T-cell (primary cell): ENCODE measurements around the gene SLK. TPM values are rescaled to one million over a fixed set of nuclear protein-coding genes. Genes with fewer than 3 reads are reported as not detected.

Experiments
- ATAC-seq, 4 experiments: fragments of 200-7000 bp in 3 of 4; fragments of 150-1000 bp in 1 of 4; cut with Tn5 transposase; replicated peaks in 1 of 4; 1 replicate in 3 of 4; 2 replicates in 1 of 4; pipeline ENCODE4 v1.10.0; 2021; ENCODE audit warnings: moderate library complexity in 3 of 4, mild to moderate bottlenecking in 2 of 4, moderate number of reproducible peaks in 1 of 4
- CTCF ChIA-PET, 2 donors: fragments of 300-600 bp; sonication (Branson Sonifier 250); formaldehyde crosslinking; loops; one replicate each; lab custom pipeline; 2022; ENCODE audit warnings: antibody characterized with exemption in 2 of 2; lab: Charles Lee
- POLR2A ChIA-PET, 2 donors: fragments of 300-600 bp; sonication (Branson Sonifier 250); formaldehyde crosslinking; loops; one replicate each; lab custom pipeline; 2022; ENCODE audit warnings: antibody characterized with exemption in 2 of 2; lab: Charles Lee
- DNase-seq, 35 experiments: peaks; one replicate each; pipeline versions ENCODE4 v3.0.0 to v3.0.0-alpha.2; 2013 to 2023
- H3K27ac ChIP-seq: one replicate; pipeline ENCODE4 v1.5.1; 2013; ENCODE audit warnings: low read length
- H3K27me3 ChIP-seq, 2 experiments: replicated peaks in 1 of 2; 1 replicate in 1 of 2; 2 replicates in 1 of 2; pipeline versions ENCODE4 v1.6.1 to v1.7.0; 2013; ENCODE audit warnings: low read length in 1 of 2, mixed read lengths in 1 of 2; ENCODE audit not compliant: control insufficient read depth in 2 of 2, insufficient read depth in 2 of 2; ENCODE audit errors: extremely low read depth in 1 of 2
- H3K36me3 ChIP-seq, 2 donors: 1 replicate in 1 of 2; 2 replicates in 1 of 2; pipeline versions ENCODE4 v1.6.1 to v1.7.0; 2013; ENCODE audit warnings: low read length in 1 of 2; ENCODE audit not compliant: control insufficient read depth in 2 of 2, insufficient read depth in 1 of 2; ENCODE audit errors: extremely low read depth in 1 of 2
- H3K4me1 ChIP-seq, 2 experiments: 1 replicate in 1 of 2; 2 replicates in 1 of 2; pipeline versions ENCODE4 v1.6.1 to v1.7.0; 2013; ENCODE audit warnings: low read length in 2 of 2, mixed read lengths in 1 of 2; ENCODE audit not compliant: insufficient read depth in 2 of 2, control insufficient read depth in 1 of 2; ENCODE audit errors: extremely low read depth in 1 of 2
- H3K4me3 ChIP-seq, 2 donors: 1 replicate in 1 of 2; 2 replicates in 1 of 2; pipeline versions ENCODE4 v1.5.1 to v1.7.0; 2013; ENCODE audit warnings: mild to moderate bottlenecking in 2 of 2, low read length in 1 of 2, moderate library complexity in 1 of 2; ENCODE audit not compliant: control insufficient read depth in 1 of 2; ENCODE audit errors: extremely low read depth in 1 of 2
- H3K9me3 ChIP-seq: 2 replicates; pipeline ENCODE4 v1.7.0; 2013
- H3K27ac Mint-ChIP-seq, 2 donors: one replicate each; pipeline ENCODE4 v1.8.0; 2020 to 2021; ENCODE audit warnings: mild to moderate bottlenecking in 2 of 2, mixed read lengths in 2 of 2
- H3K27me3 Mint-ChIP-seq, 2 donors: one replicate each; pipeline ENCODE4 v1.8.0; 2021 to 2022; ENCODE audit warnings: mixed read lengths in 2 of 2
- H3K36me3 Mint-ChIP-seq: one replicate; pipeline ENCODE4 v1.8.0; 2021; ENCODE audit warnings: mixed read lengths
- H3K4me1 Mint-ChIP-seq, 3 donors: one replicate each; pipeline ENCODE4 v1.8.0; 2020 to 2022; ENCODE audit warnings: mixed read lengths in 3 of 3, mild to moderate bottlenecking in 1 of 3
- H3K4me3 Mint-ChIP-seq, 3 donors: one replicate each; pipeline ENCODE4 v1.8.0; 2020 to 2022; ENCODE audit warnings: mild to moderate bottlenecking in 3 of 3, mixed read lengths in 3 of 3, moderate library complexity in 3 of 3
- H3K9me3 Mint-ChIP-seq, 3 donors: one replicate each; pipeline ENCODE4 v1.8.0; 2020 to 2022; ENCODE audit warnings: mixed read lengths in 3 of 3
- WGBS: methylation state at CpG from one replicate; pipeline ENCODE4 v1.1.5; 2013; ENCODE audit warnings: missing lambda C conversion rate; ENCODE audit not compliant: insufficient coverage; 5-methylcytosine and 5-hydroxymethylcytosine counted together
- total RNA-seq, 35 experiments: library from RNA in 6 of 35; stranded (reverse) in 6 of 35; fragments of 120-200 nt in 1 of 35; gene quantifications; one replicate each; pipeline versions ENCODE4 v1.2.1 to v1.2.4 and lab custom pipeline; 2013 to 2026

SLK gene
- total RNA-seq, 5 donors from 2014 or later (not counting 1 experiment from before 2014, with no cell fraction given), result 20.9 to 30.4 (median 27.3) TPM

DNA sequence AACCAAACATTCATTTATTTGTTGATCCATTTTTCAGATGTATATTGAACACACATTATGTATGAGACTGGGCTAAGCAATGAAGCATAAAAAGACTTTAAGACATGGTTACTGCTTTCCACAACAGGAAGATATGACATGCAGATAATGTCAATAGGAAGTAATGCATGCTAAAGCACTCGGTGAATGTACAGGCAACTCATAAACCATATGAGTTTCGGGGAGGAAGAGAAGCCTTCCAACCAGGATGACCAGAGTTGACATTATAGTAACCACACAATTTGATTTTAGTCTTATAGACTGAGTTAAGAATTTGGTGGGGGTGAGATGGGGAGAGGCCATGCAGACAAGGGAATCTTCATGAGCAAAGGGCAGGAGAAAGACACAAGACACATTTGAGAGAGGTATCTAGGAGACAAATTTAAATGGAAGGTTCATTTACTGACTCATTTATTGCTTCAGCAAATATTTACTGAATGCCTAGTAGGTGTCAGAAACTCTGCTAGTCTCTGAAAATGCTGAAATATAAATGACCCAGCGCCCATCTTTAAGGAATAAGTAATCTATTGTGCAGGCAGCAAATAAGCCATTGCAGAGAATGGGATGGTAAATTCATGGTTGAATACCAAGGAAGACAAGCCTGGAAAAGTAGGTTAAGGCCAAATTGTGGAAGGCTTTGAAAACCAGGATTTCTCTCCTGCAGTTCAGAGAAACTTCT, 19.0 kb upstream of the SLK start:
- ATAC-seq (peak in 1 of 4 experiments; percentile 19), DNase-seq (no peak)
- Histone ChIP-seq H3K9me3 (no peaks in the 10 kb centered on the region), H3K36me3 (no peaks in the 10 kb centered on the region), H3K4me3 (no peak overlapping the region), H3K4me1 (no peaks in the 10 kb centered on the region), H3K27ac (no peak overlapping the region), H3K27me3 (no peaks in the 10 kb centered on the region)
- Mint-ChIP-seq H3K27ac (peak overlapping the region; percentile 13 to 19), H3K27me3 (peaks cover 0 to 3% of the 10 kb centered on the region in 2 donors), H3K4me1 (peaks cover 7 to 9% (median 7%) of the 10 kb centered on the region in 3 donors), H3K36me3 (no peaks in the 10 kb centered on the region), H3K9me3 (no peaks in the 10 kb centered on the region), H3K4me3 (no peak overlapping the region)
- CTCF ChIA-PET, result no interaction called here
- 100% methylated on average over 1 of the region's 3 CpGs for WGBS
- POLR2A ChIA-PET, result no interaction called here

DNA sequence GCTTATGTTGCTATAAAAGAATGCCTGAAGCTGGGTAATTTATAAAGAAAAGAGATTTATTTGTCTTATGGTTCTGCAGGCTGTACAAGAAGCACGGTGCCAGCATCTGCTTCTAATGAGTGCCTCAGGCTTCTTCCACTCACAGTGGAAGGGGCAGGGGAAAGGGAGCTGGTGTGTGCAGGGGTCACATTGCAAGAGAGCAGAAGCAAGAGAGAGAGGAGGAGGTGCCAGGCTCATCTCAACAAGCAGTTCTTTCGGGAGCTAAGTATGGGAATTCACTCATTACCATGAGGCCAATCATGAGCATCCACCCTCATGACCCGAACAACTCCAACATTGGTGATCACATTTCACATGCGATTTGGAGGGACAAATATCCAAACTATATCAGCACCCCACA, 17.2 kb upstream of the SLK start:
- ChIA-PET POLR2A (no interaction called here), CTCF (no interaction called here)
- no CpG with 5 or more reads among the region's 4 CpGs for WGBS
- no peaks in the 10 kb centered on the region for H3K9me3 Mint-ChIP-seq
- no peaks in the 10 kb centered on the region for H3K27me3 ChIP-seq
- ATAC-seq, result no peak
- H3K4me3 ChIP-seq, result no peak overlapping the region
- H3K36me3 Mint-ChIP-seq, result no peaks in the 10 kb centered on the region
- no peak for DNase-seq
- H3K4me1 ChIP-seq, result no peaks in the 10 kb centered on the region
- no peak overlapping the region for H3K4me3 Mint-ChIP-seq
- no peak overlapping the region for H3K27ac Mint-ChIP-seq
- no peaks in the 10 kb centered on the region for H3K27me3 Mint-ChIP-seq
- H3K27ac ChIP-seq, result no peak overlapping the region
- no peaks in the 10 kb centered on the region for H3K9me3 ChIP-seq
- H3K36me3 ChIP-seq, result no peaks in the 10 kb centered on the region
- H3K4me1 Mint-ChIP-seq, result peaks cover 7 to 9% (median 7%) of the 10 kb centered on the region in 3 donors

DNA sequence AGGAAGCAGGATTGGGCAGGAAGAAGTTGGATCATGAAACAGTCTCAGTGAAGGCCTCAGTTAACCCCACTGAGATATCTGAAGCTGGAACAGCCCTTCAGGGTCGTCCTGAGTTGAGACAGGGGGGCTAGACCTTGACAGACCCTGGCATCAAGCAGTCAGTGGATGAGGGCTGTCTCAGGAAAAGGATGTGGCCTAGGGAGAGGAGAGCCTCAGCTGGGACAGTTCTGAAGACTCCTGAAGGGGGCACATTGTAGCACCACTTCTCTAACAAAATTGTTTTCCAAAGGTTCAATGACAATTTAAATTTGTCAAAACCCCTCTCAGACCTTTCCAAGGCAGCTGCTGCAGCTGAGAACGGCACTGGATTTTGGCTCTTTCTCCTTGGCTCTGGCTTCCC, 15.8 kb upstream of the SLK start:
- H3K27ac Mint-ChIP-seq, result no peak overlapping the region
- H3K27me3 Mint-ChIP-seq, result peaks cover 0 to 2% of the 10 kb centered on the region in 2 donors
- Histone ChIP-seq H3K27me3 (no peaks in the 10 kb centered on the region), H3K4me3 (no peak overlapping the region), H3K27ac (no peak overlapping the region), H3K9me3 (no peaks in the 10 kb centered on the region), H3K36me3 (no peaks in the 10 kb centered on the region), H3K4me1 (no peaks in the 10 kb centered on the region)
- ATAC-seq (no peak), DNase-seq (no peak)
- H3K36me3 Mint-ChIP-seq, result no peaks in the 10 kb centered on the region
- H3K9me3 Mint-ChIP-seq, result no peaks in the 10 kb centered on the region
- ChIA-PET CTCF (no interaction called here), POLR2A (no interaction called here)
- H3K4me3 Mint-ChIP-seq, result no peak overlapping the region
- 62% methylated on average over 2 of the region's 2 CpGs for WGBS
- peaks cover 7 to 9% (median 7%) of the 10 kb centered on the region in 3 donors for H3K4me1 Mint-ChIP-seq

DNA sequence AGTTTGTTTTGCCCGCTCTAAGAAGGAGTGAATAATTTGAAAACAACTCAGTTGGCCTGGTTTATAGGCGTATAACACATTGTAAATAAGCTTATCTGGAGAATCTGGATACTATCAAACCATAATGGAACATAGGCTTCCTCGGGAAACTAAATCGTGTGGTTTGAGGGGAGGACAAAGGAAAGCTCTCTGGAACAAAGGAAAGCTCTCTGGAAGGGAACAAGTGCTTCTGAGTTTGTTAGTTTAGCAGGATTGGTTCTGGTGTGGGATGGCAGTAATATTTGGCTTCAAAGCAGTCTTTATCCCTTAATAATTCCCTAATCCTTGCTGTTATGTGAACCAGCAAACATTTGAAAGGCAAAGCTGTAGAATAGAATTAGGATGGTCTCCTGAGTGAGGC, 15.0 kb upstream of the SLK start:
- ChIA-PET CTCF (no interaction called here), POLR2A (no interaction called here)
- peaks cover 0 to 3% of the 10 kb centered on the region in 2 donors for H3K27me3 Mint-ChIP-seq
- no CpG with 5 or more reads among the region's 4 CpGs for WGBS
- Histone ChIP-seq H3K36me3 (no peaks in the 10 kb centered on the region), H3K9me3 (no peaks in the 10 kb centered on the region), H3K27me3 (no peaks in the 10 kb centered on the region), H3K4me3 (no peak overlapping the region), H3K27ac (no peak overlapping the region), H3K4me1 (no peaks in the 10 kb centered on the region)
- no peak for DNase-seq
- peaks cover 6 to 9% (median 7%) of the 10 kb centered on the region in 3 donors for H3K4me1 Mint-ChIP-seq
- no peak overlapping the region for H3K4me3 Mint-ChIP-seq
- H3K36me3 Mint-ChIP-seq, result no peaks in the 10 kb centered on the region
- H3K27ac Mint-ChIP-seq, result no peak overlapping the region
- ATAC-seq, result no peak
- H3K9me3 Mint-ChIP-seq, result no peaks in the 10 kb centered on the region

DNA sequence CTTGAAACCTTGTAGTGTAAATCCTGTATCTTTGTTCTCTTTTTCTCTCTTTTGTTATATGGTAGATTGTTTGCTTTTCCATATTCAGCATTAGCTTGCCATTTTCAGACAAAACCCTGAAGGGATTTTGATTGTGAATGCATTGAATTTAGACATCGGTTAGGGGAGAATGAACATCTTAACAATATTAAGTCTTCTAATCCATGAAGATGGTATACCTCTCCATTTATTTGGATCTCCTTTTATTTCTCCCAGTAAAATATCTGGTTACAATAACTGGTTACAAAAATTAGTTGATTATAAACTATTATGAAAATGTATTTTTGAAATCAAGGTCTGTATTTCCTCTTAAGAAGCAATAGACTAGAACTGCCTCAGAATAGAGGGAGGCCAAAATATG, 12.4 kb upstream of the SLK start:
- ATAC-seq, result no peak
- no peak for DNase-seq
- H3K27ac ChIP-seq, result no peak overlapping the region
- Mint-ChIP-seq H3K4me3 (no peak overlapping the region), H3K4me1 (no peaks in the 10 kb centered on the region), H3K9me3 (no peaks in the 10 kb centered on the region), H3K27me3 (peaks cover 0 to 3% of the 10 kb centered on the region in 2 donors), H3K36me3 (no peaks in the 10 kb centered on the region), H3K27ac (no peak overlapping the region)
- H3K4me1 ChIP-seq, result no peaks in the 10 kb centered on the region
- no peak overlapping the region for H3K4me3 ChIP-seq
- H3K27me3 ChIP-seq, result no peaks in the 10 kb centered on the region
- WGBS, result no CpG with 5 or more reads among the region's 1 CpG
- ChIA-PET CTCF (interaction anchor here (0.6 to 1.0 kb wide), 2 partner anchors 10 to 179 kb away, joined by 3 read pairs; no protein-coding TSS in a partner anchor), POLR2A (no interaction called here)
- no peaks in the 10 kb centered on the region for H3K9me3 ChIP-seq
- no peaks in the 10 kb centered on the region for H3K36me3 ChIP-seq

DNA sequence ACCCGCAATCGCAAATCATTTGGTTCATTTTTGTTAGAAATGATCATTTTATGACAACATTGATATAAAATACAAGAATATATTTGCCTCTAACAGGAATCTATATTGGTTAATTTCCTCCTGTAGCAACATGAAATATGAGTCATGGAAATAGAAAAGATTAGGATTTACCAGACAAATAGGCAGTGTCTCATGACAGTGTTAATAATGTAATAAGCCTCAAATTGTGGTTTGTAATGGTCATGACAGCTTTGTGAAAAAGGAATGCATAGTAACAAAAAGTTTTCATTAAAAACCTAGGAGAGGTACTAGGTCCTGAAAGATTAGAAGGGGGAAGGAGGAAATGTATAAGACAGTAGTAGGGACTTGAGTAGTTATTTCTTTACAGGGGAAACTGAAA, 7.9 kb upstream of the SLK start:
- ATAC-seq (no peak), DNase-seq (no peak)
- no peaks in the 10 kb centered on the region for H3K36me3 ChIP-seq
- ChIA-PET CTCF (no interaction called here), POLR2A (no interaction called here)
- no peaks in the 10 kb centered on the region for H3K9me3 ChIP-seq
- no peaks in the 10 kb centered on the region for H3K9me3 Mint-ChIP-seq
- H3K36me3 Mint-ChIP-seq, result no peaks in the 10 kb centered on the region
- no peaks in the 10 kb centered on the region for H3K4me1 Mint-ChIP-seq
- no peaks in the 10 kb centered on the region for H3K4me1 ChIP-seq
- H3K4me3 ChIP-seq, result no peak overlapping the region
- no peak overlapping the region for H3K27ac Mint-ChIP-seq
- no CpG with 5 or more reads among the region's 2 CpGs for WGBS
- peaks cover 0 to 3% of the 10 kb centered on the region in 2 donors for H3K27me3 Mint-ChIP-seq
- no peak overlapping the region for H3K4me3 Mint-ChIP-seq
- H3K27me3 ChIP-seq, result no peaks in the 10 kb centered on the region
- H3K27ac ChIP-seq, result no peak overlapping the region
